SK-N-DZ (cell line): ENCODE measurements around the gene TPD52L1. TPM values are rescaled to one million over a fixed set of nuclear protein-coding genes. Genes with fewer than 3 reads are reported as not detected.
"Not testable (repeated sequence)": the region's sequence is repeated elsewhere in the genome, so short reads cannot be mapped to it uniquely, and the experiment has no call there.

Source experiments
- DNase-seq: peaks from one replicate; pipeline ENCODE4 v3.0.0-alpha.2; 2015; ENCODE audit warnings: low spot score
- polyA plus RNA-seq, 2 experiments: library from polyadenylated mRNA; depleted of rRNA; stranded (reverse); fragments of >200 nt; gene quantifications; 2 replicates each; pipeline ENCODE4 v1.2.3, GENCODE V29; 2014

TPD52L1 gene
- polyA plus RNA-seq (2014; cell fraction: cytosol; rRNA removed) = not detected in 2 replicates
- polyA plus RNA-seq (2014; cell fraction: nucleus; rRNA removed) = not detected in 2 replicates

- peak; percentile 68 for DNase-seq
Measured at GRCh38 chr6:125153391-125154117, at the start of gene TPD52L1. TSS of gene TPD52L1 (plus strand) at chr6:125153773. CDS start at chr6:125153952, 179 bp downstream.

DNA sequence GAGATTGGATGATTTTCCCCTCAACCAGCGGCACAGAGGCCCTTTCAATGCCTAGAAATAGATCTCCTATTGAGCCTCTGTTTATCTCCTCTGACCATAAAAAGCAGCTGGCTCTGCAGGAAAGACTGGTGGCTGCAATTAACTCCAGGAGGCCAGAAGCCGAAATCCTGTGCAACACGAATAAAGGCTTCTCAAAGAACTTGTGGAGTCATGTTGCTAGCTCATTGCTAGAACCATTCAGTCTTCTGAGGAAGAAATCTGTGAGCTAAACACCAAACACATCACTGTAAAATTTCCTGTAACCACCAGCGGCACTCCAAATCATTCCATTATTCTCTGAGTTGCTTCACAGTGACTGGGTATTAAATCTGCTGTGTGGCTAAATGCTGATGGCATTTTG lies 49.1 kb upstream of the TPD52L1 start:
- no peak for DNase-seq

- DNase-seq = no peak
Measured at GRCh38 chr6:125107048-125107447, 46.5 kb upstream of the TPD52L1 start.

- DNase-seq = no peak
Measured at GRCh38 chr6:125107896-125108295, 45.7 kb upstream of the TPD52L1 start.

GRCh38 chr6:125110056-125110455 lies 43.5 kb upstream of the TPD52L1 start:
- no peak for DNase-seq

GRCh38 chr6:125111219-125111983 lies 42.2 kb upstream of the TPD52L1 start:
- no peak for DNase-seq

- no peak for DNase-seq
Measured at GRCh38 chr6:125112934-125113333, 40.6 kb upstream of the TPD52L1 start.

DNA sequence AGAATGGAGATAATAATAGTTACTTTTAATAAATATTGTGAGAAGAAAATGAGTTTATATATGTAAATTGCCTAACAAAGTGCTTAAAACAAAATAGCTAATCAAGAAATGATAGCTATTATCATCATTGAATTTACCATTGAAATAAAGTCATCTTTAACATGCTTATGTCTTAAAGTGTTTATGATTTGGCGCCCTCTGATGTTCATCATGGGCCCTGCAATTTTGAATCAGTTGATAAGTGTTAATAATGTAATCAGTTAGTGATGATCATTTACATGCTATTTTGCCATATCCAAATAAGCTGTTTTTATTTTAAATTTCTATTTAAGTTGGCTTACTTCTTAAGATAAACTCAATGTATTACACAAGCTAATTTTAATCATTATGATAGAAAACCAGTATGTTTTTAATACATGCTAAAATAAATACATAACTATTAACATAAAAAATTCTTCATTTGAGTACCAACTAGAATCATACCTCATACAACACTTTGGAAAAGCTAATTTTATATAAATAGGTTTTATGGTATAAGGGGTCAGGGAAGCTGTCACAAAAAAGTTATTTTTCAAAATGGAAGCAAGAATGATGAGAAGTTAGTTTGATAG lies 39.2 kb upstream of the TPD52L1 start:
- DNase-seq = peak; percentile 31

GRCh38 chr6:125116170-125116569 lies 37.4 kb upstream of the TPD52L1 start:
- no peak for DNase-seq

DNA sequence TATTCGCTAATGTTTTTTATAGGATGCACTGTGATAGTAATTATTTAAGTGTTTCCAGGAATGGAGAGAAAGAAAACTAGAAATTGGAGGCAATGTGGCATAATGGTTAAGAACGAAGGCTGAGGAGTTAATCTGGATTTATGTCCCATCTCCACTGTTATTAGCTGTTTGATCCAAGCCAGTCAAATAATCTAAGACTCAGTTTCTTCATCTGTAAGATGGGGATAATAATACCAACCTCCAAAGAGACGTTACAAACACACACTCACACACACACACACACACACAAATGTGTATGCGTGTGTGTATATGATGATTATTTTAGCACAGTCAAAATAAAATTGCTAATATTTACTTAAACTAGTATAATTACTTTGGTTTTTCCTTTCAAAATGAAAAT lies 36.9 kb upstream of the TPD52L1 start:
- DNase-seq = no peak

GRCh38 chr6:125117818-125118217 lies 35.8 kb upstream of the TPD52L1 start:
- no peak for DNase-seq

- no peak for DNase-seq
Measured at GRCh38 chr6:125120054-125120590, 33.5 kb upstream of the TPD52L1 start.

DNA sequence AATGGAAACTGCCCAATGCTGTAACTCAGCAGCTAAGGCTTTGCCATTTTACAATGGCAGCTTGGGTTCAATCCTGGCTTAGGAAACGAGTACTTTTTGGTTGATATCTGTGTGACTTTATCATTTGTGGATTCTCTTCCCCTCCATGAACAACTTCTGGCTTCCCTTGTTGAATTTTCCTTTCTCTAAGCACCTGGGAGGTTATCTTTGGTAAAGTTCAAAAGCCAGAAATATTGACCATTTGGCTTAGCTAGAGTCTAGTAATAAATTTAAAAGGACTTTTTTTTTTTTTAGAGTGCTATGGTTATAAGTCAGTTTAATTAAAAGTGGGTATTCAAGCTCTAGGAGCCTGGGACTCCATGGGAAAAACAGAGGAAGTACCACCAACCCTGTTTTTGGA lies 31.7 kb upstream of the TPD52L1 start:
- no peak for DNase-seq

DNA sequence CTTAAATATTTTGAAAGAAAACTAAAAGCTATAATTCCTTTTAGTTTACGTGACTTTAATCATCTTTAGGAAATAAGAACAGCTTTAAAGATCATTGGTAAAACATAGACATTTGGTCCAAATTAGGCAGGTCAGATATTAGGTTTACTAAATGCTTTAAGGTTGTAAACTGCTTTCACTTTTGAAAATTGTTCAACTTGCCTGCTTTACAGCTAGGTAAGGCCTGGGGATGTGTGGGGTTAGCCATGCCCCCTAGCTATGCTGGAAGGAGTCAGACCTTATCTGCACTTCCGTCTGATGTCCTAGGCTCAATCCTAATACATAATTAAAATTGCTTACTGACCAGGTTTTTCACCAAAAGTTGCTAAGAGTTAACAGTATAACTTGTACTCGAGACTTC lies 30.5 kb upstream of the TPD52L1 start:
- no peak for DNase-seq

DNA sequence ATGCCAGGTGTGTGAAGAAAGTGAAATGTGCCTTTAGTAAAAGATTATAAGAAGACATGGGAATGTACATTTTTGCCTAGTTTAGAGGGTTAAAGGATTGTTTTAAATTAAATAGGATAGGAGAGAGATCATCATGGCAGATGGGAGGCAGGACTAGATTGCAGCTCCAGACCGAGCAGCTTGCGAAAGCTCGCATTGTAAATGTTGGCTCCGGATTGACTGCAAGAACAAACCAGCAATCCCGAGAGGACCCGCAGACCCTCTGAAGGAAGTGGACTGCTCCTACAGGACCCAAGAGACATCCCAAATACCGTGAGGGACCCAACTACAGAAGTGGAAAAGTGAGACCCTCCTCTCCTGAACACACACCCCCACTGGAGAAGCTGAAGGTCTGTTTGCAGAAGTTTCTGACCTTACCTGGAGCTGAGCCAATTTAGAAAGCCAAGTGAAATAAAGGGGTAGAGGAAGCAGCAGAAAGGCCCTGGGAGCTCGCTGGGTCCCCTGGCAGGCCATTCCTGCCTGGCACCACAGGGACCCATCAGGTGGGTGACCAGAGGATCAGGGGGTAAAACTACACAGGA lies 30.0 kb upstream of the TPD52L1 start:
- no peak for DNase-seq

- DNase-seq = no peak
Measured at GRCh38 chr6:125124049-125124669, 29.4 kb upstream of the TPD52L1 start.

DNA sequence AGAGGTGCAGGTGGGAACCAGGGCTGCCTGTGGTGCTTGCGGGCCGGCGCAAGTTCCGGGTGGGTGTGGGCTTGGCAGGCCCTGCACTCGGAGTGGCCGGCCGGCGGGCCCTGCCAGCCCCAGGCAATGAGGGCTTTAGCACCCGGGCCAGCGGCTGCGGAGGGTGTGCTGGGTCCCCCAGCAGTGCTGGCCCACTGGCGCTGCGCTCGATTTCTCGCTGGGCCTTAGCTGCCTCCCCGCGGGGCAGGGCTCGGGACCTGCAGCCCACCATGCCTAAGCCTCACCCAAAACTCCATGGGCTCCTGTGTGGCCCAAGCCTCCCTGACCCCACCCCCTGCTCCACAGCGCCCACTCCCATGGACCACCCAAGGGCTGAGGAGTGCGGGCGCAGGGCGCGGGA lies 27.7 kb upstream of the TPD52L1 start:
- not testable (repeated sequence) for DNase-seq

- DNase-seq = no peak
Measured at GRCh38 chr6:125129354-125129753, 24.2 kb upstream of the TPD52L1 start.

DNA sequence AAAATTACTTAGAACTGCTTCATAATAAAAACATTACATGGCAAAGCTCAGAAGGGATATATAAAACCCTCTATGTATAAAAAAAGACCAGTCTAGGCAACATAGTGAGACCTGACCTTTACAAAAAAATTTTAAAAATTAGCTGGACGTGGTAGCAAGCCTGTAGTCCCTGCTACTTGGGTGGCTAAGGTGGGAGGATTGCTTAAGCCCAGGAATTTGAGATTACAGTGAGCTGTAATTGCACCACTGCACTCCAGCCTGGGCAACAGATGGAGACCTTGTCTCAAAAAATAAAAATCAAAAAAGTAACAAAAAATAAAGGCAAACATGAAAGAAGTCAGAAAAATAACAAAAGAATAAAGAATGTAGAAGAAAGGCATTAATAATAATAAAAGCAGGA lies 21.5 kb upstream of the TPD52L1 start:
- no peak for DNase-seq

- no peak for DNase-seq
Measured at GRCh38 chr6:125136378-125136777, 17.2 kb upstream of the TPD52L1 start.

DNA sequence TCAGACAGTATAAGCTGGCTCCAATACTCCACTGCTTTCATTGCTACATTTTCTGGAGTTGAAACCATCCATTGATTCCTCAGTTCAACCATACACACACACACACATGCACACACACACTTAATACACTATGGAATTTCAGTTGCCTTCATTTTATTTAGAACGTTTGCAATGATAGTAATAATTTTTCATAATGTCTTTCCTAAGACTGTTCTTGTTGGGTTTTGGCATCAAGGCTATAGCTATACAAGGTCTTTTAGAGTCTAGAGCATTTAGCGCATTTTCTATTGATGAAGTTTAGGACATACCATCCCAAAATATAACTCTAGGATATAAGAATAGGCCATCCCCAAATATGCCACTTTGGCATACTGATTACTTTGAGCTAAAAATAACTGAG lies 15.5 kb upstream of the TPD52L1 start:
- DNase-seq = no peak
